ENCODE measurements around the gene SHC2.

The SHC2 gene

DNA sequence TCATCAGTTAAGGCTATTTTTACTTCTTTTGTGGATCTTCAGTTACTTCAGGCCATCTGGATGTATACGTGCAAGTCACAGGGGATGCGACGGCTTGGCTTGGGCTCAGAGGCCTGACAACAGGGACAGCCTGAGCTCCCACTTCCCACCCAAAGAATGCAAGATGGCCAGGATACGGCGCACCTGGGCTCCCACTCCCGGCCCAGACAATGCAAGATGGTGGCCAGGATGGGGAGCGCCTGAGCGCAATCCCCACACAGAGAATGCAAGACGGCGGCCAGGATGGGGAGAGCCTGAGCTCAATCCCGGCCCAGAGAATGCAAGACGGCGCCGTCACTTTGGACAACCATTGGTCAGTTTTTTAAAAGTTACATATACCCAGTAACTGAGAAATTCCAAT lies 91.0 kb downstream of the SHC2 start:
- DNase-seq: no peak

DNA sequence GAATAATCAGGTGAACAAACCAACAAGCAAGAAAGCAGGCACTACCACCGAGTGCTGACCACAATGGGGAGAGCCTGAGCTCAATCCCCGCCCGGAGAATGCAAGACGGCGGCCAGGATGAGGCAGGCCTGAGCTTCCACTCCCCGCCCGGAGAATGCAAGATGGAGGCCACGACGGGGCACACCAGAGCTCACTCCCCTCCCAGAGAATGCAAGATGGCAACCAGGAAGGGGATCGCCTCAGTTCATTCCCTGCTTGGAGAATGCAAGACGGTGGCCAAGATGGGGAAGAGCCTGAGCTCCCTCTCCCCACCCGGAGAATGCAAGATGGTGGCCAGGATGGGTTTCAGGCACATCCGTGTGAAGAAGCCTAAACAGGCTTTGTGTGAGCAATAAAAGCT lies 91.6 kb downstream of the SHC2 start:
- DNase-seq: no peak

GRCh38 chr19:368630-369024 lies 92.2 kb downstream of the SHC2 start:
- no peak for DNase-seq

- DNase-seq: no peak
These were observed 92.7 kb downstream of the SHC2 start for GRCh38 chr19:367963-368629.

- no peak for DNase-seq
These were observed 93.3 kb downstream of the SHC2 start for GRCh38 chr19:367561-367960.

GRCh38 chr19:366951-367350 lies 93.9 kb downstream of the SHC2 start:
- no peak for DNase-seq

Data from COR-L47 (cell line).